ENCODE data around the gene ZBTB1. TPM values are rescaled to one million over a fixed set of nuclear protein-coding genes. Genes with fewer than 3 reads are reported as not detected.

Gene ZBTB1
- polyA plus RNA-seq, 1 donor from 2014 or later = 24.8 TPM

- Histone ChIP-seq H3K27me3 (ENCODE audit: insufficient read depth, low read depth, low read length) (no peaks in the 10 kb centered on the region), H3K79me2 (replicated peaks; ENCODE audit: insufficient read depth, low read length) (no peaks in the 10 kb centered on the region), H3F3A (ENCODE audit: insufficient read depth, low read length, poor library complexity, severe bottlenecking) (no peaks in the 10 kb centered on the region), H3K36me3 (ENCODE audit: insufficient read depth, low read length) (no peaks in the 10 kb centered on the region), H2AFZ (ENCODE audit: low read depth, low read length) (no peak overlapping the region), H4K20me1 (ENCODE audit: insufficient read depth) (no peaks in the 10 kb centered on the region), H3K4me2 (ENCODE audit: low read length) (no peak overlapping the region), H3K27ac (ENCODE audit: low read length) (no peak overlapping the region), H3K4me3 (ENCODE audit: low read length) (no peak overlapping the region), H3K9me2 (ENCODE audit: insufficient read depth, low read length) (no peaks in the 10 kb centered on the region), H3K9me3 (ENCODE audit: low read length) (no peaks in the 10 kb centered on the region), H3K9ac (ENCODE audit: low read length) (no peak overlapping the region)
- TF ChIP-seq RAD21 (conservative IDR thresholded peaks at IDR 0.05) = peak; percentile 70
- TF ChIP-seq POLR2AphosphoS5 (IDR thresholded peaks at IDR 0.05) = no peak
- TF ChIP-seq EP300 (conservative IDR thresholded peaks at IDR 0.05; ENCODE audit: poor library complexity, severe bottlenecking) = no peak
- no peak for TF ChIP-seq REST (IDR thresholded peaks at IDR 0.05; ENCODE audit: borderline replicate concordance)
- TF ChIP-seq TAF1 (IDR thresholded peaks at IDR 0.05; ENCODE audit: low read depth) = no peak
- TF ChIP-seq, protein P1, sequence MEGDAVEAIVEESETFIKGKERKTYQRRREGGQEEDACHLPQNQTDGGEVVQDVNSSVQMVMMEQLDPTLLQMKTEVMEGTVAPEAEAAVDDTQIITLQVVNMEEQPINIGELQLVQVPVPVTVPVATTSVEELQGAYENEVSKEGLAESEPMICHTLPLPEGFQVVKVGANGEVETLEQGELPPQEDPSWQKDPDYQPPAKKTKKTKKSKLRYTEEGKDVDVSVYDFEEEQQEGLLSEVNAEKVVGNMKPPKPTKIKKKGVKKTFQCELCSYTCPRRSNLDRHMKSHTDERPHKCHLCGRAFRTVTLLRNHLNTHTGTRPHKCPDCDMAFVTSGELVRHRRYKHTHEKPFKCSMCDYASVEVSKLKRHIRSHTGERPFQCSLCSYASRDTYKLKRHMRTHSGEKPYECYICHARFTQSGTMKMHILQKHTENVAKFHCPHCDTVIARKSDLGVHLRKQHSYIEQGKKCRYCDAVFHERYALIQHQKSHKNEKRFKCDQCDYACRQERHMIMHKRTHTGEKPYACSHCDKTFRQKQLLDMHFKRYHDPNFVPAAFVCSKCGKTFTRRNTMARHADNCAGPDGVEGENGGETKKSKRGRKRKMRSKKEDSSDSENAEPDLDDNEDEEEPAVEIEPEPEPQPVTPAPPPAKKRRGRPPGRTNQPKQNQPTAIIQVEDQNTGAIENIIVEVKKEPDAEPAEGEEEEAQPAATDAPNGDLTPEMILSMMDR (IDR thresholded peaks at IDR 0.05; ENCODE audit: poor library complexity, severe bottlenecking) = peak; percentile 68
- TF ChIP-seq MXI1 (conservative IDR thresholded peaks at IDR 0.05; ENCODE audit: poor library complexity, severe bottlenecking) = no peak
- TF ChIP-seq EZH2 (IDR thresholded peaks at IDR 0.05; ENCODE audit: borderline replicate concordance, insufficient read depth, low read length, poor library complexity, severe bottlenecking) = no peak
- TF ChIP-seq SMC3 (conservative IDR thresholded peaks at IDR 0.05; ENCODE audit: poor library complexity) = peak; percentile 65
These were observed 25.8 kb upstream of the ZBTB1 start for GRCh38 chr14:64478634-64479250.

DNA sequence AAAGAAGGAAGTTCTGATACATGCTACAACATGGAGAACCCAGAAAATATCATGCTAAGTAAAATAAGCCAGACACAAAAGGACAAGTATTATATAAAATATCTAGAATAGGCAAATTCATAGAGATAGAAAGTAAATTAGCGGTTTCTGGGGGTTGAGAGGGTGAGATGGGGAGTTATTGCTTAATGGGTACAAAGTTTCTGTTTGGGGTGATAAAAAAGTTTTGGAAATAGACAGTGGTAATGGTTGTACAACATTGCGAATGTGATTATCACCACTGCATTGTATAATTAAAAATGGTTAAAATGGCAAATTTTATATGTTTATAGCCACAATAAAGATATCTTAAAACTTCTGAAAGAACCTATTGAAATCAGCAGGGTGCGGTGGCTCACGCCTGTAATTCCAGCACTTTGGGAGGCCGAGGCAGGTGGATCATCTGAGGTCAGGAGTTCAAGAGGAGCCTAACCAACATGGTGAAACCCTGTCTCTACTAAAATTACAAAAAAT is 15.9 kb upstream of the ZBTB1 start:
- Histone ChIP-seq H3K4me2 (ENCODE audit: low read length) (no peak overlapping the region), H2AFZ (ENCODE audit: low read depth, low read length) (no peak overlapping the region), H3K27ac (ENCODE audit: low read length) (no peak overlapping the region), H3K9me2 (ENCODE audit: insufficient read depth, low read length) (no peaks in the 10 kb centered on the region), H3K79me2 (replicated peaks; ENCODE audit: insufficient read depth, low read length) (no peaks in the 10 kb centered on the region), H3F3A (ENCODE audit: insufficient read depth, low read length, poor library complexity, severe bottlenecking) (no peaks in the 10 kb centered on the region), H3K9me3 (ENCODE audit: low read length) (no peaks in the 10 kb centered on the region), H3K9ac (ENCODE audit: low read length) (no peak overlapping the region), H3K36me3 (ENCODE audit: insufficient read depth, low read length) (no peaks in the 10 kb centered on the region), H4K20me1 (ENCODE audit: insufficient read depth) (no peaks in the 10 kb centered on the region), H3K4me3 (ENCODE audit: low read length) (no peak overlapping the region), H3K27me3 (ENCODE audit: insufficient read depth, low read depth, low read length) (no peaks in the 10 kb centered on the region)
- TF ChIP-seq TAF1 (IDR thresholded peaks at IDR 0.05; ENCODE audit: low read depth) (no peak), SMC3 (conservative IDR thresholded peaks at IDR 0.05; ENCODE audit: poor library complexity) (no peak), POLR2AphosphoS5 (IDR thresholded peaks at IDR 0.05) (no peak), EZH2 (IDR thresholded peaks at IDR 0.05; ENCODE audit: borderline replicate concordance, insufficient read depth, low read length, poor library complexity, severe bottlenecking) (no peak), EP300 (conservative IDR thresholded peaks at IDR 0.05; ENCODE audit: poor library complexity, severe bottlenecking) (no peak), REST (IDR thresholded peaks at IDR 0.05; ENCODE audit: borderline replicate concordance) (no peak), RAD21 (conservative IDR thresholded peaks at IDR 0.05) (no peak), MXI1 (conservative IDR thresholded peaks at IDR 0.05; ENCODE audit: poor library complexity, severe bottlenecking) (no peak)
- TF ChIP-seq, protein P1 (IDR thresholded peaks at IDR 0.05; ENCODE audit: poor library complexity, severe bottlenecking) = no peak
